NCI-H2029 (cell line): ENCODE data around the gene GAS7.

ENCODE experiments used
- DNase-seq: peaks from one replicate; lab custom pipeline; 2025; lab: John Stamatoyannopoulos, UW

Gene GAS7

DNA sequence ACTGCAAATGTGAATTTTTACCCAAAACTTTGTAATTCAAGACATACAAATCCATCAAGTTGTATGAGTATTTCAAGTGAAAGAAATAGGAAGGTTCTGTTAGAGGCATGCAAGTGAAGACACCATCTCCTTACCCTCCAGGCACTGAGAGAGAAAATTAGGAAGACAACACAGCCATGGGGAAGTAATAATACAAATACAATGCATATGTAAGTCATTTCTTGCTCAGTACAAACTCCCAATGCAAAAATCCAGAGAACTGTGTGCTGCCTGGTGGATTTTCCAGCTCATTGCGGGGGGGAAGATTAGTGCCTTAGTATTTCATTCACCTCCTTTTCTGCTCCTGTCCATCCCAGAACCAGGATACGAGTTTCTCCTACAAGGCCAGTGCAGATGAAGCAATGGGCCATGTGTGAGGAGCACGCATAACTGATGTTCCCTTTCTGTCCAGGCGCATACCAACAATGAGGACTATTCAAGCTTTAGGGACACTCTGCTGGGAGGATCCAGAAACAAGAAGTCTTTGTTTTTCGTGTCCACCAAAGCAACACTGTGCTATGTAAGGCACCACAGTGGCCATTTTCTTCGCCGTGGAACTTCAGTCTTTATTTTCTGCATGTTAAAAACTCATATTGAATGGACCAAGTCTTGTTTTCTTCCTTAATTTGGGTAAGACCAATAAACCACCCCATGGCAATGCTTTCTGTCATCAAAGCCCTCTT is 149.6 kb downstream of the GAS7 start:
- DNase-seq = no peak

DNA sequence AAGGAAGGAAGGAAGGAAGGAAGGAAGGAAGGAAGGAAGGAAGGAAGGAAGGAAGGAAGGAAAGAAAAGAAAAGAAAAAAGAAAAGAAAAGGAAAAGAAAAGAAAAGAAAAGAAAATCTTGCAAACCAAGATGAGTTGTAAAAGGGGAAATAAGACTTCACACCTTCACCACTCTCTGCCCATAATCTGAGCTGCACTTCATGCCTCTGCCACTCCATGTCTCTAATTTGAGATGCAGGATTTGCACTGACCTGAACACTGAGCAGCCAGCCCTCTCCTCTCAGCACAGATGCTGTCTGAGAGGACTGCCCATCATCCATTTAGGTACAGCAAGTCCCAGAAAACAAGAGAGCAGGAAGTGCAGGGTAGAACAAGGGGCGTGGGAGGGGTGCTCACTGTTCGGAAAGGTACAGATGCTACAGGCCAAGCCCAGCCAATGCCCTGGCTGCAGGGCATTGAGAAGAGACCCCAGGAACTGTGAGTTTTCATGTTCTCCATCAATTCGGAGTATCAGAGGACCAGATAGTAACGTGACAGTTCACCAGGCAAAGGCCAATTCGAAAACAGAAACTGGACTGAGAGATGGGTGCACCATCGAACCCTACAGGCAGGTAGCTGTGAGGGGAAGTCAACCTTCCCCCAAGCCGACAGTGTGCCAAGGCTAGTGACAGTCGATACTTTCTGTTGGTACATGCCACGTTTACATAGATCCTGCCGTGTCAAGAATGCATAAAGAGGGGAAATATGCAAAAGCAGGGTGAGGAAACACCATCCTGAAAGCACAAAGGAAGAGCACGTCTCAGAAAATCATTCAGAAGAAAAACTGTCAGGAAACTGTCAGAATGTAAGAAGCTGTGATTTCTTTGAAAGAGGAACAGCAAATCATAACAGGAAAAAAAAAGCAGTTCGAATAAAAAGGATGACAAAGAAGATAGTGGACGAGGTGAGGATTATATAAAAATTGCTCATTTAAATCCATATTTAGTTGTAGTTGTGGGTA is 151.3 kb downstream of the GAS7 start:
- DNase-seq = no peak

DNA sequence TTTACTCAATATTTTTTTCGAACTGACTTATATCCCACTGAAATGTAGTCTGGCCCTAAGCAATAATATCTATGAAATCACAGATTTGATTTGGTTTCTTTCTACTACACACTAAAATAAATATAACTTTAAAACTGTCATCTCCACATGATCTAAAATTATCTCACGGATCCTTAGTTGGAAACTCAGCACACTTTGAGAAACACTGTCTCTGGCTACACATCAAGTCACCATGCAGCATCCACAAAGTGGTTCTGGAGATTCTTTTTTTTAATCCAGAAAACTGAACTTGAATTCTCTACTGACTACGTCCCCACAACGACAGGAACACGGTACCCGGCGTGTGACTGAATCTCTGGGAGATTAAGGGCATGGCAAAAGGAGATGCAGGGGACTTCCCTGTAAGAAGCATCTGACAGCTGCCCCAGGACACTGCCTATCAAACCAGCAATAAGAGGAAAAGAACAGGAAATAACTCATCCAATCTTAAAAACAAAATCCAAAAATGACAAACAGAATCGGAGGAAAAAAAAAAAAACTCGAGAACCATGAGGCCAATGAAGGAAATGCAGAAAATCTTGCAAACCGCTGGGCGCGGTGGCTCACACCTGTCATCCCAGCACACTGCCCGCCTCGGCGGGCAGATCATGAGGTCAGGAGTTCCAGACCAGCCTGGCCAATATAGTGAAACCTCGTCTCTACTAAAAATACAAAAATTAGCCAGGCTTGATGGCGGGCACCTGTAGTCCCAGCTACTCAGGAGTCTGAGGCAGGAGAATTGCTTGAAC is 152.3 kb downstream of the GAS7 start:
- DNase-seq = no peak

DNA sequence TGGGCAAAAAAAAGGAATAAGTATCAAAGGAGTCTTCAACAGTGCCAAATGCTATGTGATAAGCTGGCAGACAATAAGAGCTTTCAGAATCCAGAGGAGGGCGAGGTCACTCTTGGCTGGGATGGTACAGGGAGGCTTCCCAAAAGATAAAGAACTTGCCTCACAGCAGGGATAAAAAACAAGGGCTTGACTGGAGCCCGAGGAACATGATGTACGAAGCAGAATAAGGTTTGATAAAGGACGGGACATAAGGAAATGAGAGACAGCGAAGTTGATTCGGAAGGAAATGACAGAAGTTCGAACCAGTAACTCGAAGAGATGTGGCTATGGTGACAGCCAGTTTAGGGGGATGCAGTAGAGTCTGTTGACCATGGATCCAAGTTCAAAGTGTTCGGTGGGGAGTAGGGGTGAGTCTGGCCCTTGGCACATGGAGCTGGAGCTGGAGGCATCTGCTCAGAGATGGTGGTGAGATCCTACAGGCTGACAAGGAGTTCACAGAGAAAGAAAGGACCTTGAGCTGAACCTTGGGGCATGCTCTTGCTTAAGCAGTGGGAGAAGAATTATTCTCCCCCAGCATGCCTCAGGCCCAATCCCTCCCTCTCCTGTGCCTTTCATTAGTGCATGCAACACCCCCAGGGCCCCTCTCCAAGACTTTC is 155.7 kb downstream of the GAS7 start:
- DNase-seq = no peak

DNA sequence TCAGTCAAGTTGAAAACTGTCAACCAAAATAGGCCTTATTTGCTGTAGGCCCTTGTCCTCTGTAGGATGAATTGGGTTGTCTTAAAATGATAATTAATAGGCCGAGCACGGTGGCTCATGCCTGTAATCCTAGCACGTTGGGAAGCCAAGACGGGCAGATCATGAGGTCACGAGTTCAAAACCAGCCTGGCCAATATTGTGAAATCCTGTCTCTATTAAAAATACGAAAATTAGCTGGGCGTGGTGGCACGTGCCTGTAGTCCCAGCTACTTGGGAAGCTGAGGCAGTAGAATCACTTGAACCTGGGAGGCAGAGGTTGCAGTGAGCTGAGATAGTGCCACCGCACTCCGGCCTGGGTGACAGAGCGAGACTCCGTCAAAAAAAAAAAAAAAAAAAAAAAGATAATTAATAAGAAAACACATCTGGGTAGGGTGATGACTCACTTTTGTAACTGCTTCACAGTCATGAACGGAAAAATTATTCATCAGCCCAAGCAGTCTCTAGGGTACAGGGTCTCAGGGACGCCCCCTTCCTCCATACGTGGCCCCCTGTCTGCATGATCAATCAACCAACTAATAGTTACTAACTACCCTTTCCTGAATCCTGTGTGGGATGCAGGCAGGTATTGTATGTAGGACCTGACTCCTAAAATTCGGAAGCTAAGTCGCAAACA is 156.4 kb downstream of the GAS7 start:
- DNase-seq = no peak

DNA sequence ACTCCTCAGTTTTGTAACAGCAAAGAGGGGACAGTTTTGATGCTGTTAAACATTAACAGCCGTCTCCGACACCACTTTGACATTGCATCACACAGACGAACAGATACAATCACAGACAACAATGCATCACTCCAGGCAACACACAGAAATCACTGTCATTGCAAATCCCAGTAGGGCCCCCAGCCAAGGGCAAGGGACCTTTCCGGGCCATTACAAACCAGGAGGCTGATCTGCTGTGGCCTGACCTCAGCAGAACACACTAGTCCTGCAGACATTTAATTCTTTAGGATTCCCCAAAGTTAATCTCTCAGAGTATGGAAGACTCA is 157.2 kb downstream of the GAS7 start:
- DNase-seq = no peak

DNA sequence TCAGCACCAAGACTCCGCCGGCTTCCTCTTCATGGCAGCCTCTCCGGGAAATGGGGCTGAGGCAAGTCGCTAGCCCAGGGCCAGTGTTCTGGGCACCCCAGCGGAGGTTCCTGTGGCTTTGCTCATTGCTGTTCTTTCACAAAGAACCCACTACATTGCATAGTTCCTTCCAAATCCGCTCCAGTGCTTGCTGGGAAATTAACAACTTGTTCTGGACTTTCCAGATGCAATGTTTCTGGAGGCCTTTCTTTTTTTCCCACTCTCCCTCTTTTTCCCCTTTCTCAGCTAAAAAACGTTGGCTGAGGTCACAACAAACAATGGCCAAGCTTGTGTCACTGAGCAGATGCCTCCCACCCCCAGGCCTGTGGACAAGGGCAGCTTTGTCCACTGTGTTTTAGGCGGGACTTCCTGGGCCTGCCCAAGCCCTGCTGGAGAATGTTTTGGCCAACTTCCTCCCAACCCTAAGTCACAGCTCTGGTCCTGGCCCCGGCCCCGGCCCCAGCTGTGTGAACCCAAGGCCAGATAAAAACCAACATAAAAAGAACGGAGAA is 161.8 kb downstream of the GAS7 start:
- no peak for DNase-seq

DNA sequence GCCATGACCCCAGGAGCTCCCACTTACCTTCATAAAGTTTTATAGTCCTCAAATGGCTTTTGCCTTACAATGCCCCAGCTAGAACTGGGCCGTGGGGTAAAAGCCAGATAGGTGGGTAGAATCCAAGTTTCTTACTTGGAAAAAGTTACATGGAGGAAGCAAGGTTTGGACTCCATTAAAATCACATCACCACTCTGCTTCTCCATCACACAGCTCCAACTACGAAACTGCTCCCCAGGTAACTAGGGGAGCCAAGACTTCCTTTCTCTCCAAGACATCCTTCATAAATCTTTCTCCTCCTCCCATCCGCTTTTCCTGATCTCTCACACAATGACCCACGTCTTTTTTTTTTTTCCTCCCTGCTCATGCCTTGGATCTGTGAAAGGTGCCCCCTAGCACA is 162.5 kb downstream of the GAS7 start:
- no peak for DNase-seq

DNA sequence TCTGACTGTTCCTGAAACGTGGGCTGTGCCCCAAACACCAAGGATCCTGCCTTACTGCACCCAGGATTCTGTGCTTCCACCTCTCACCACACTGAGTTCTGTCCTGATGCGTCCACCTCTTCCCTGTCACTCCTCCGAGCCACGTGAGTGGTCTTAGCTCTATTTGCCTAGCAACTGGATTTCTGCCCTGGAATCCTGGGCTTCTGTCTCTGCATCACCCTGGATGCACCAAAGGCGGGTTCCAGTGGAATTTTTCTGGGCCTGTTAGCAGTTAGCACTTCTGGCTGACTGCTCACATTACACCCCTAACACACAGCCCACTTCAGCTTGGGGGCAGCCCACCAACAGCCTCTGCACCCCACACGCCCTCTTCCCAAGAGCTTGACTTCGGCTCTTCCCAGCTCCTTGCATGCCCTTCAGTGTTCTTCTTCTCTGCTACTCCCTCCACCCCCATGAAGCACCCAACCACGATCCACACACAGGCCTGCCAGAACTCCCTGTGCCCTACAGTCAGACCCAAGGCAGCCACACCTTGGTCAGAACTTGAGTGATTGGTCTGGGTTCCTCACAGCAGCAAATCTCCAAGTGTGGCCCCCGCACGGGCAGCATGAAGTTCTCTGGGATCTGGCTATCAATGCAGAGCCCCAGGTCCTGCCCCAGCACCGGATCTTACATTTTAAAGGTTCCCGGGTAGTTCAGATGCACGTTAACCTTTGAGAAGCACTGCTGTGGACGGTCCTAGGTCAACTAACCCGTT is 163.5 kb downstream of the GAS7 start:
- DNase-seq = no peak

DNA sequence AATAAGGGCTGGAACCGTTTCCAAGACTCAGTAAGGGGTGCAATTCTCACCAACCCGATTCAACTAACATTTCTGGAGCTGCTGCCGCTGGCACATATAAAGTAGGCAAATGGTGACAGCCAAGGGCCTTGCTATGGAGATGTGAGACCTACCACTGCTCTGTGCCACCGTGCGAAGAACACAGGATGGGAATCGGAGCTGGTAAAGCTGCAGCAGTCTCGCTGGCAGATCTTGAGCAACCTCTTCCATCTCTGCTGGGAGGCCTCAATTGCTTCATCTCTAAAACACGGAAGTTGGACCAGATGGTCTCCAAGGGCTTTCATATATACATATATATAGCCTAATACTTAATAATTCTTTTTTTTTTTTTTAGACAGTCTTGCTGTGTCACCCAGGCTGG is 164.4 kb downstream of the GAS7 start:
- DNase-seq = no peak

DNA sequence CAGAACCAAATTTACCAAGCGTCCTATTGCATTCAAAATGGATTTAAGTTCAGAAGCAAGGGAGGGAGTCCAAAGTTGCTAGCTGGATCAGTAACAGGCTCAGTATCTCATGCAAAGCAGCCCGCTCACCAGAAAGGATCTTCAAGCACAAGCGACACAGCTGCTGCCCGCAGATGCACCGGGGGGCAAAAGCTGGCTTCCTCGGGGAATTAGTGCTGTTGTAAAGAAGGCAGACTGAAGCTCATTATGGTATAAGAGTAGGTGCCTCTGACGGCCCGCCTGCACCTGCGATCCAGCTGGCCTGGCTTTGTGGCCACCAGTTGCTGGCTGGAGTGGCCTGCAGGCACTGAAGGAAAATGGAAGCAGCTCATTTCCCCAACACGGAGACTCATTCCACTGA is 165.0 kb downstream of the GAS7 start:
- no peak for DNase-seq

DNA sequence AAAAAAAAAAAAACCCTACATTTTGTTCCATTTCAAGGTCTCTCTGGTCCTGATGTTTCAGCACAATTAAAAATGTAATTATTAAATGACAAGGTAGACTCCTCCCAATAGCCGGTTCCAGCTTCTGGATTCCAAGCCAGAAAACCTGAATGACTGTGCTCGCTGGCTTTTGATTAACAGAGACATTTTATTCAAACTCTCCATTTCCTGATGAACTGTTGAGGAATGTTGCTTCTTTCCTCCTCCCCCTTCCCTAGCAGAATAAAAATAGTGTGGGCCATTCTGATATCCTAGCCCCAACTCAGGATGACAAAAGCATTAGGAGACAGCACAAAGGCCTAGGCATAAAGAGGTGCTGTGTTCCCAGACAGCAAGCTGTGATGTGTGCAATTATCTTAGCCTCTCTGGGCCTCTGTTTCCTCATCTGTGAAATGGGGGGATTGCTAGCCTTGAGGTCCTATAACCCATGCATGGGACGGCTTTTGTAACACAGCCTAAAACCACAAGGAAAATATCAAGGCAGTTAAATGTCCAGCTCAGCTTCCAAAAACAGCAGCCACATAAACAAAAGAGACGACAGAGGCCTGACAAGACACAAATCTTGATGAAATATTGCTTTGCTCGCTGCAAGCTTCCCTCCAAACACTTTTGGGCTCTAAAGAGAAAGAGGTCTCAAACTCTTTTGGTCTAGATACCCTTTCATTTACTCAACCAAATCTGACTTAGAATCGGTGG is 166.1 kb downstream of the GAS7 start:
- DNase-seq = no peak

DNA sequence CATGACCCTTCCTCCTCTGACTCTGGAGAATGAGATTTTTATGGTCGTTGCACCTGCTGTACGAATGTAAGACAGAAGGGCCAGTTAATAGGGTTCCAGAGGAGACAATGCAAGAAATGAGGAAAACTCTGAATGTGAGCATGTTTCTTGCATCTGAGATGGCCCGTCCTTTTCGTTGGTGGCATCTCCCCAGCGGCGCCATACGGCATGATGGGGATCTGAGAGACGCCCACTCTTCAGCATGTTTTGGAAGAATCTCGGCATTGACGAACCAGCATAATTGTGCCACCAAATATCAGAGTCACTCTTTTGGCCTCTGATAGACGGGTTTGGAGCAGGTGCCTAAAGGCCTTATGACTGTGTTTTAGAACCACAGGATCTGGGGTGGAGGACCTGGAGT is 166.8 kb downstream of the GAS7 start:
- no peak for DNase-seq

DNA sequence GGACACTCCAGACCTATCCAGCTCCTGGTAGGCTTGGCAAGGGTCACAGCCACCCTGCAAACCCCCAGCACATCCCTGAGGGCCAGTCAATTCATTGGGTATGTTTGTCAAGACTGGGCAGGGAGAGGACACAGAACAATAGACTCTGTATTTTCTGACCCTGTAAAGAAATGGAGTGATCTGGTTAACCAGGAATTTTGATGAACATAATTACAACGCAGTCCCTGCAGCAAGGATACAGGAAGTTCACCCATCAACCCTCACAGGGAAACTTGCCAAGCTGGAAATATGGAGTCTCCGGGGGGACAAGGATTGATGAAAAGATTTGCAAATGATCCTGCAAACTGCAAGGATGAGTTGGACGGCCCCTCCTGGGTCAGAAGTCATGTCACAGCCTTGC is 167.3 kb downstream of the GAS7 start:
- DNase-seq = no peak

DNA sequence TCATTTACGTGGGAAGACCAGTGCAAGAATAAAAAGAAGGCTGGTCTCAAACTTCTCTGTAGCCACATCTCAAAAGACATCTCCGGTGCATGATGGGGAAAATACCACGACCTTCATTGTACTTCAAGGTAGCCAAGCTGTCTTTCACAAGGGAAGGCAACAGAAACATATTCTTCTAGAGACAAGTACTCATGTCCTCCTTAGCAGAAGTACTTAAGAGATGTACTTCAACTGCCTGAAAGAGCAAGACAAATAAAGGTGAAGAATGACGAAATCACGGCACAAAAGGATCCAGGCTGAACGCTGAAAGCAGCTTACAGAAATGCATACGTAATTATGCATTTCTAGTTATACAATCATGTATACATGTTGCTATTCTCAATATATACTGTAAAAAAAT is 169.3 kb downstream of the GAS7 start:
- DNase-seq = no peak

DNA sequence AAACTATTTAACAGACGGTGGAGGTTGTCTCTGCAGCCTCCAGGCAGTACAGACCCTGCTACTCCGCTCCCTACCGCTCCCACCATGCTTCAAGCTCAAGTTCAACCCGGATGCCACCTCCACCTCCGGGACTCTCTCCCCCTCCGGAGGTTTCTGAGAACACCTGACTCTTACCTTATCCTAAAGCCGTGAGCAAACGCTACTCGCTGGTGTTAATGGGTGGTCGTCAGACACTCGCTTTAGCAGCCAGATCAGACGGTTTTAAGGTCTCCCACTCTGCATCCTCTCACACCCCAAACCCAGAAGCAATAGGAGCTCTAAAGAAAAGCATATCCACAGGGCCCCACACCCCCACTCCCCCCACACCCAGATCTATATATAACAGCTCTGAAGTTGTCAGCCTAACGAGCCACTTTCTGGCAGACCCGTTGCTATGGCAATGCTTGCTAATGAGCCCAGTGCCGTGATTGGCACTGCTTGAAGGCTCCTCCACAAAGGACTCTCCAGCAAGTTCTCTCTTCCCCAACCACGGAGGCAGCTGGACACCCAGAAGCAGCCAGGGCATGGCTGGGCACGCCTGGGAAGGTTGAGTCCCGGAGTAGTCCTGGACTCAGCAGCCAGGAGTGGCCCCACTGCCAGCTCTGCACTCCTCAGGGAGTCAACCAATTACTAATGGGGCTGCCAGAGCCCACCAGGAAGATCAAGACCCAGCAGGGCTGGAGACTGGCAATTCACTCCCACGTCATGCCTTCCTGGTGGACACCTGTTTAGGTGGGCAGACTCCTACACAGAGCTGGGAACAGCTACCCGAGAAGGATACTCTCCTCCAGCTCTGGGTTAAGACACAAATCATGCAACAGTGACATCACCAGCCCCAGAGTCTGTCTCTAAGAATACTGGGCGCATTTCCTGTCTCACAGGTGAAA is 172.2 kb downstream of the GAS7 start:
- DNase-seq = no peak

DNA sequence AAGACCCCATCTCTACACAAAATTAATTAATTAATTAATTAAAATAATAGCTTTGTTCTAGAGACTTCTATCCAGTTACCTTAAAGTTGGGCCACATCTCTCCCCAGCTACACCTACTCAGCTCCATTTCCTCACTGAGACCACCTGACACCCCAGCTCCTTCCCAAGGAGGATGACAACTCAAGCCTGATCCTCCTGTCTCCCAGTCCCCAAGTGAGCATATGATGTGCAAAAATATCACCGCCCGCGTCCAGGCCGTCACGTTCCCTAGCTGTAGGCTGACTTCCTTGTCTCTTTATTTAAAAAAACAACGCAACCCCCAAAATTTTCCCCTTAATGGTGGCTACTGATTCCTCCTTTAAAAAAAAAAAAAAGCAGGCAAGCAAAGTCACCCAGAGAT is 173.2 kb downstream of the GAS7 start:
- DNase-seq = no peak

DNA sequence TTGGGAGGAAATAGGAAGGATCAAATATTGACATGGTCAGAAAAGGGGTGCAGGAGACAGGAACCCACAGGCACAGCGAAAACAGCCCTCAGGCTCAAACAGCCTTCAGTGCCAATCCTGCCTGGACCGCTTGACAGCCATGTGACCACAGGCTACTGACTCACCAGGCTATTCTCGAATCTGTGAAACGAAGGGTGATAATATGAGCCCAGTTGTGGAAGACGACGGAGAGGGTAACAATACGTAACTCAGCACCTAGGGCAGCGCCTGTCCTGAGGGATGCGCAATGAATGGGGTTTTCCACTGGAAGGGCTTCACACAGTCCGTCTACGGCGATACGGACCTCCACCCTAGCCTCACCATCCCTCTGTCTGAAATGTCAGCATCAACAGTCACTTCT is 176.0 kb downstream of the GAS7 start:
- DNase-seq = no peak
